OCI-LY7 (cell line): ENCODE data around the gene TNFRSF17.

Experiments used
- CTCF ChIP-seq: fragments of 200-600 bp; sonication (generic); conservative IDR thresholded peaks from 2 replicates; pipeline ENCODE4 v1.5.1; 2014; ENCODE audit warnings: mild to moderate bottlenecking, antibody characterized with exemption, low read length, moderate library complexity, mixed read lengths
- EZH2phosphoT487 ChIP-seq: fragments of 200-600 bp; sonication (generic); IDR thresholded peaks from 2 replicates; pipeline ENCODE4 v1.6.1; 2018; ENCODE audit warnings: low read depth, borderline replicate concordance, mild to moderate bottlenecking, mixed run types, antibody characterized with exemption, low read length, moderate library complexity, mixed read lengths

GRCh38 chr16:11985250-11985649, 20.2 kb downstream of the TNFRSF17 start:
- TF ChIP-seq CTCF (no peak), EZH2phosphoT487 (no peak)
